ENCODE measurements around the gene APPL2. TPM values are rescaled to one million over a fixed set of nuclear protein-coding genes. Genes with fewer than 3 reads are reported as not detected.

Gene APPL2
- total and polyA plus RNA-seq, 2 of the 13 experiments (the other 11 are each of a cell fraction or from before 2014, with no cell fraction given): 9.9 to 11.1 TPM

DNA sequence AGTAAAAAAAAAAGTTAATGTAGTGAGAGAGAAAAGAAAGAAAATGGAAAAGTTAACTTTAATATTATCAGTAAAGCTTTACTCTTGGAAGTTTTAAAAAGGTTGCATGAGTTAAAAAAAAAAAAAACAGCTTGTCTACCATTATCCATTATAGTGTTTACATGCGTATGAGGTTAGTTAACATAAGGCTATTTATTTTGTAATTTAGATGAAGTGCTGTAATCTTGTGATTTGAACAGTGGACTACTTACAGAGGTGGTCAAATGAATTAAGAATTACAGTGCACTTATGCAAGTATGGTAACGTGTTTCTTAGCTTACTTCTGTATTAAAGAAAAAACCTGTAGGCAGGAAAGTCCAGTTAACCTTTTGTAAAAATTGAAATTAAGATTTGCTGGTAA is 97.7 kb downstream of the APPL2 start:
- H3K9ac ChIP-seq (ENCODE audit: insufficient read depth, low read depth, low read length): no peak overlapping the region
- no peak overlapping the region for H3K4me2 ChIP-seq (ENCODE audit: low read depth, low read length)
- WGBS (ENCODE audit: low lambda C conversion rate): 92% methylated on average over 2 of the region's 2 CpGs
- H2AFZ ChIP-seq (ENCODE audit: low read length): no peak overlapping the region
- no peaks in the 10 kb centered on the region for H3K4me1 ChIP-seq (ENCODE audit: insufficient read depth, low read length)
- no peak overlapping the region for H3K27ac ChIP-seq (ENCODE audit: extremely low read length, insufficient read depth, low read length)
- H3K27me3 ChIP-seq (ENCODE audit: control insufficient read depth in 1 of 2, insufficient read depth in 2 of 2, low read length in 2 of 2): no peaks in the 10 kb centered on the region
- ATAC-seq (no peak), FAIRE-seq (no peak), DNase-seq (ENCODE audit: low spot score) (no peak)
- CTCF ChIA-PET (ENCODE audit: low intra/inter-chr PET ratio, low total read pairs): no interaction called here
- POLR2A ChIA-PET: no interaction called here
- no peaks in the 10 kb centered on the region for H3K79me2 ChIP-seq (ENCODE audit: insufficient read depth, low read length)
- no peaks in the 10 kb centered on the region for H3K9me3 ChIP-seq (ENCODE audit: low read length)
- no peak overlapping the region for H3K4me3 ChIP-seq (replicated peaks in 1 of 3; ENCODE audit: insufficient read depth in 1 of 3, low read depth in 2 of 3, low read length in 3 of 3)
- H3K36me3 ChIP-seq (replicated peaks in 1 of 2; ENCODE audit: control insufficient read depth in 1 of 2, insufficient read depth in 2 of 2, low read length in 2 of 2): peaks cover 2 to 60% of the 10 kb centered on the region in 2 experiments; a peak in 4 of 5 replicates
- H4K20me1 ChIP-seq (ENCODE audit: insufficient read depth, low read length): no peaks in the 10 kb centered on the region
- in situ Hi-C loops (cut with HindIII; ENCODE audit: extremely low pct_ligation_motif_present, low pct_unique_long_range_greater_than_20kb) (no loop called here), intact Hi-C loops (cut with micrococcal nuclease; ENCODE audit: unreplicated experiment) (no loop called here)
- no TSS peak for BruUV-seq (replicated peaks)
- no peak for TF ChIP-seq AHR (CRISPR knock-in tag; IDR thresholded peaks at IDR 0.05)
- TF ChIP-seq, protein P1, sequence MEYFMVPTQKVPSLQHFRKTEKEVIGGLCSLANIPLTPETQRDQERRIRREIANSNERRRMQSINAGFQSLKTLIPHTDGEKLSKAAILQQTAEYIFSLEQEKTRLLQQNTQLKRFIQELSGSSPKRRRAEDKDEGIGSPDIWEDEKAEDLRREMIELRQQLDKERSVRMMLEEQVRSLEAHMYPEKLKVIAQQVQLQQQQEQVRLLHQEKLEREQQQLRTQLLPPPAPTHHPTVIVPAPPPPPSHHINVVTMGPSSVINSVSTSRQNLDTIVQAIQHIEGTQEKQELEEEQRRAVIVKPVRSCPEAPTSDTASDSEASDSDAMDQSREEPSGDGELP (IDR thresholded peaks at IDR 0.05; ENCODE audit: borderline replicate concordance, low read depth): no peak
- TF ChIP-seq ZSCAN9 (CRISPR knock-in tag; IDR thresholded peaks at IDR 0.05; ENCODE audit: borderline replicate concordance): no peak
- TF ChIP-seq MTA1 (CRISPR knock-in tag; IDR thresholded peaks at IDR 0.05; ENCODE audit: borderline replicate concordance): no peak
- TF ChIP-seq CENPT (CRISPR knock-in tag; IDR thresholded peaks at IDR 0.05; ENCODE audit: low read depth): no peak
- TF ChIP-seq, protein P2, sequence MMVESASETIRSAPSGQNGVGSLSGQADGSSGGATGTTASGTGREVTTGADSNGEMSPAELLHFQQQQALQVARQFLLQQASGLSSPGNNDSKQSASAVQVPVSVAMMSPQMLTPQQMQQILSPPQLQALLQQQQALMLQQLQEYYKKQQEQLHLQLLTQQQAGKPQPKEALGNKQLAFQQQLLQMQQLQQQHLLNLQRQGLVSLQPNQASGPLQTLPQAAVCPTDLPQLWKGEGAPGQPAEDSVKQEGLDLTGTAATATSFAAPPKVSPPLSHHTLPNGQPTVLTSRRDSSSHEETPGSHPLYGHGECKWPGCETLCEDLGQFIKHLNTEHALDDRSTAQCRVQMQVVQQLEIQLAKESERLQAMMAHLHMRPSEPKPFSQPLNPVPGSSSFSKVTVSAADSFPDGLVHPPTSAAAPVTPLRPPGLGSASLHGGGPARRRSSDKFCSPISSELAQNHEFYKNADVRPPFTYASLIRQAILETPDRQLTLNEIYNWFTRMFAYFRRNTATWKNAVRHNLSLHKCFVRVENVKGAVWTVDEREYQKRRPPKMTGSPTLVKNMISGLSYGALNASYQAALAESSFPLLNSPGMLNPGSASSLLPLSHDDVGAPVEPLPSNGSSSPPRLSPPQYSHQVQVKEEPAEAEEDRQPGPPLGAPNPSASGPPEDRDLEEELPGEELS (CRISPR knock-in tag; IDR thresholded peaks at IDR 0.05): no peak
- TF ChIP-seq ZNF547 (CRISPR knock-in tag; IDR thresholded peaks at IDR 0.05): no peak
- TF ChIP-seq, protein P3, sequence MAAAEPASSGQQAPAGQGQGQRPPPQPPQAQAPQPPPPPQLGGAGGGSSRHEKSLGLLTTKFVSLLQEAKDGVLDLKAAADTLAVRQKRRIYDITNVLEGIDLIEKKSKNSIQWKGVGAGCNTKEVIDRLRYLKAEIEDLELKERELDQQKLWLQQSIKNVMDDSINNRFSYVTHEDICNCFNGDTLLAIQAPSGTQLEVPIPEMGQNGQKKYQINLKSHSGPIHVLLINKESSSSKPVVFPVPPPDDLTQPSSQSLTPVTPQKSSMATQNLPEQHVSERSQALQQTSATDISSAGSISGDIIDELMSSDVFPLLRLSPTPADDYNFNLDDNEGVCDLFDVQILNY (CRISPR knock-in tag; conservative IDR thresholded peaks at IDR 0.05): no peak
- no peak for TF ChIP-seq SIX4 (CRISPR knock-in tag; IDR thresholded peaks at IDR 0.05)
- no peak for TF ChIP-seq NR2F2 (IDR thresholded peaks at IDR 0.05; ENCODE audit: borderline replicate concordance, low read depth)
- TF ChIP-seq DMAP1 (CRISPR knock-in tag; IDR thresholded peaks at IDR 0.05): no peak
- no peak for TF ChIP-seq EEA1 (CRISPR knock-in tag; IDR thresholded peaks at IDR 0.05; ENCODE audit: borderline replicate concordance)
- TF ChIP-seq, protein P4, sequence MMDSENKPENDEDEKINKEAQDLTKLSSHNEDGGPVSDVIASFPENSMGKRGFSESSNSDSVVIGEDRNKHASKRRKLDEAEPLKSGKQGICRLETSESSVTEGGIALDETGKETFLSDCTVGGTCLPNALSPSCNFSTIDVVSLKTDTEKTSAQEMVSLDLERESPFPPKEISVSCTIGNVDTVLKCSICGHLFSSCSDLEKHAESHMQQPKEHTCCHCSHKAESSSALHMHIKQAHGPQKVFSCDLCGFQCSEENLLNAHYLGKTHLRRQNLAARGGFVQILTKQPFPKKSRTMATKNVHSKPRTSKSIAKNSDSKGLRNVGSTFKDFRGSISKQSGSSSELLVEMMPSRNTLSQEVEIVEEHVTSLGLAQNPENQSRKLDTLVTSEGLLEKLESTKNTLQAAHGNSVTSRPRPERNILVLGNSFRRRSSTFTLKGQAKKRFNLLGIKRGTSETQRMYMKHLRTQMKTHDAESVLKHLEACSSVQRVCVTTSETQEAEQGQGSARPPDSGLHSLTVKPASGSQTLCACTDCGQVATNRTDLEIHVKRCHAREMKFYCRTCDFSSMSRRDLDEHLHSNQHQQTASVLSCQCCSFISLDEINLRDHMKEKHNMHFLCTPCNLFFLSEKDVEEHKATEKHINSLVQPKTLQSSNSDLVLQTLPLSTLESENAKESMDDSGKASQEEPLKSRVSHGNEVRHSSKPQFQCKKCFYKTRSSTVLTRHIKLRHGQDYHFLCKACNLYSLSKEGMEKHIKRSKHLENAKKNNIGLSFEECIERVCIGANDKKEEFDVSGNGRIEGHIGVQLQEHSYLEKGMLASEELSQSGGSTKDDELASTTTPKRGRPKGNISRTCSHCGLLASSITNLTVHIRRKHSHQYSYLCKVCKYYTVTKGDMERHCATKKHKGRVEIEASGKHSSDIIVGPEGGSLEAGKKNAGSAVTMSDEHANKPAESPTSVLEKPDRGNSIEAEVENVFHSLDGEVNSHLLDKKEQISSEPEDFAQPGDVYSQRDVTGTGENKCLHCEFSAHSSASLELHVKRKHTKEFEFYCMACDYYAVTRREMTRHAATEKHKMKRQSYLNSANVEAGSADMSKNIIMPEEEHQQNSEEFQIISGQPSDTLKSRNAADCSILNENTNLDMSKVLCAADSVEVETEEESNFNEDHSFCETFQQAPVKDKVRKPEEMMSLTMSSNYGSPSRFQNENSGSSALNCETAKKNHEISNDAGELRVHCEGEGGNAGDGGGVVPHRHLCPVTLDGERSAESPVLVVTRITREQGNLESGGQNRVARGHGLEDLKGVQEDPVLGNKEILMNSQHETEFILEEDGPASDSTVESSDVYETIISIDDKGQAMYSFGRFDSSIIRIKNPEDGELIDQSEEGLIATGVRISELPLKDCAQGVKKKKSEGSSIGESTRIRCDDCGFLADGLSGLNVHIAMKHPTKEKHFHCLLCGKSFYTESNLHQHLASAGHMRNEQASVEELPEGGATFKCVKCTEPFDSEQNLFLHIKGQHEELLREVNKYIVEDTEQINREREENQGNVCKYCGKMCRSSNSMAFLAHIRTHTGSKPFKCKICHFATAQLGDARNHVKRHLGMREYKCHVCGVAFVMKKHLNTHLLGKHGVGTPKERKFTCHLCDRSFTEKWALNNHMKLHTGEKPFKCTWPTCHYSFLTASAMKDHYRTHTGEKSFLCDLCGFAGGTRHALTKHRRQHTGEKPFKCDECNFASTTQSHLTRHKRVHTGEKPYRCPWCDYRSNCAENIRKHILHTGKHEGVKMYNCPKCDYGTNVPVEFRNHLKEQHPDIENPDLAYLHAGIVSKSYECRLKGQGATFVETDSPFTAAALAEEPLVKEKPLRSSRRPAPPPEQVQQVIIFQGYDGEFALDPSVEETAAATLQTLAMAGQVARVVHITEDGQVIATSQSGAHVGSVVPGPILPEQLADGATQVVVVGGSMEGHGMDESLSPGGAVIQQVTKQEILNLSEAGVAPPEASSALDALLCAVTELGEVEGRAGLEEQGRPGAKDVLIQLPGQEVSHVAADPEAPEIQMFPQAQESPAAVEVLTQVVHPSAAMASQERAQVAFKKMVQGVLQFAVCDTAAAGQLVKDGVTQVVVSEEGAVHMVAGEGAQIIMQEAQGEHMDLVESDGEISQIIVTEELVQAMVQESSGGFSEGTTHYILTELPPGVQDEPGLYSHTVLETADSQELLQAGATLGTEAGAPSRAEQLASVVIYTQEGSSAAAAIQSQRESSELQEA (CRISPR knock-in tag; IDR thresholded peaks at IDR 0.05; ENCODE audit: not compliant biosample characterization): no peak
- TF ChIP-seq GABPA (IDR thresholded peaks at IDR 0.05; ENCODE audit: low read depth, low read length): no peak
- no peak for TF ChIP-seq GABPA (CRISPR knock-in tag; IDR thresholded peaks at IDR 0.05; ENCODE audit: low read depth)
